Parathyroid adenoma (tissue), 2 donors: ENCODE results near the gene ALDH8A1.
"Not testable (repeated sequence)": the region's sequence is repeated elsewhere in the genome, so short reads cannot be mapped to it uniquely, and the experiment has no call there.

ENCODE experiments used
- H2AFZ ChIP-seq: fragments of 300-600 bp; sonication (generic); one replicate; pipeline ENCODE4 v1.7.0; 2017; ENCODE audit warnings: antibody characterized with exemption, mild to moderate bottlenecking
- H3K27ac ChIP-seq: fragments of 300-600 bp; sonication (generic); one replicate; pipeline ENCODE4 v1.7.0; 2017
- H3K27me3 ChIP-seq: fragments of 300-600 bp; sonication (generic); one replicate; pipeline ENCODE4 v1.7.0; 2017; ENCODE audit warnings: low read length; ENCODE audit not compliant: control insufficient read depth, insufficient read depth
- H3K36me3 ChIP-seq: fragments of 300-600 bp; sonication (generic); one replicate; pipeline ENCODE4 v1.7.0; 2017; ENCODE audit warnings: low read length; ENCODE audit not compliant: control insufficient read depth, insufficient read depth
- H3K4me1 ChIP-seq: fragments of 300-600 bp; sonication (generic); one replicate; pipeline ENCODE4 v1.7.0; 2017; ENCODE audit warnings: control low read depth
- H3K4me2 ChIP-seq: fragments of 300-600 bp; sonication (generic); one replicate; pipeline ENCODE4 v1.7.0; 2017; ENCODE audit warnings: low read length
- H3K4me3 ChIP-seq: fragments of 300-600 bp; sonication (generic); one replicate; pipeline ENCODE4 v1.7.0; 2017; ENCODE audit warnings: low read depth, low read length
- H3K79me2 ChIP-seq: fragments of 300-600 bp; sonication (generic); one replicate; pipeline ENCODE4 v1.7.0; 2017; ENCODE audit warnings: control low read depth
- H3K9ac ChIP-seq: fragments of 300-600 bp; sonication (generic); one replicate; pipeline ENCODE4 v1.7.0; 2017; ENCODE audit warnings: mild to moderate bottlenecking
- H3K9me3 ChIP-seq: fragments of 300-600 bp; sonication (generic); one replicate; pipeline ENCODE4 v1.7.0; 2017; ENCODE audit warnings: low read length; ENCODE audit not compliant: control insufficient read depth
- CTCF ChIP-seq: fragments of 300-600 bp; sonication (generic); IDR thresholded peaks from one replicate; pipeline ENCODE4 v1.7.0; 2017; ENCODE audit warnings: antibody characterized with exemption, mild to moderate bottlenecking
- donor health status: primary hyperparathyroidism.

The ALDH8A1 gene

DNA sequence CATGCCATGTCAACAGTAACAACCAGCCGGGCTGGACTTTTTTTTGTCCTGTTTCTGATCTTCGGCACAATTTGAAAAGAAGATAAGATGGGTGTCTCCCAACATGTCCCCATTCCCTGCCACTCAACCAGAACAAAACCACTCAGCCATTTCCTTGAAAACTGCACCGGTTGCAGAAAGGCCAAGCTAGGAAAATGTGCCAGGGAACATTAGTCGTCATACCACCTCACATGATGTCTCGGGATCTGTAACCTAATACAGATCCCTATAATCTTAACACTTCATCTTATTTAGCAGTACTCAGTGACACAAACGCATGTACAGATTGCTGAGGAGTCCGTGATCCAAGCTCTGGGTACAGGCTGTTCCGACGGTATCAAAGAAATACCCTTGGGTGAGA is 46.5 kb downstream of the ALDH8A1 start:
- H3K27me3 ChIP-seq: no peaks in the 10 kb centered on the region
- peak overlapping the region; percentile 41 for H3K4me3 ChIP-seq
- no peak overlapping the region for H3K4me2 ChIP-seq
- peaks cover 50% of the 10 kb centered on the region for H3K4me1 ChIP-seq
- no peak overlapping the region for H2AFZ ChIP-seq
- H3K79me2 ChIP-seq: no peaks in the 10 kb centered on the region
- no peak overlapping the region for H3K9ac ChIP-seq
- TF ChIP-seq CTCF: no peak
- H3K9me3 ChIP-seq: no peaks in the 10 kb centered on the region
- H3K36me3 ChIP-seq: no peaks in the 10 kb centered on the region
- H3K27ac ChIP-seq: peak overlapping the region; percentile 100

DNA sequence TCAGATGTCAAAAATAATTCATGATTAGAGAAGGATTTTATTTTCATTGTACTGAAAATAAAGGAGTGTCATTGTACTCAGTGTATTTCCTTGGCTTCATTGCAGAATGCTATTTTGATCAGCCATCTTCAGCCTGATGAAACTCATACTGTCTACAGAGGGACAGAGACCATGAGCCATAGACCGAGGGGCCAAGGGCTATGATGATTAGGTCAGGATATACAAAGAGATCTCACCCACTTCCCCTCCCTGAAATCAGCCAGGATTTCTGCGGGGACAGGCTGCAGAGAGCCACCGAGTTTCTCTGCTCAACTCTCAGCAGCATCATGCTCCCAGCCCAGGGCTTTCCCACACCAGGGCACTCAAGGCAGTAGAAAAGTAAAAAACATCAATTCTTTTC is 47.0 kb downstream of the ALDH8A1 start:
- no peaks in the 10 kb centered on the region for H3K9me3 ChIP-seq
- TF ChIP-seq CTCF: no peak
- peaks cover 50% of the 10 kb centered on the region for H3K4me1 ChIP-seq
- peak overlapping the region; percentile 68 for H2AFZ ChIP-seq
- peak overlapping the region; percentile 100 for H3K27ac ChIP-seq
- peak overlapping the region; percentile 78 for H3K9ac ChIP-seq
- peak overlapping the region; percentile 41 for H3K4me2 ChIP-seq
- no peaks in the 10 kb centered on the region for H3K79me2 ChIP-seq
- H3K27me3 ChIP-seq: no peaks in the 10 kb centered on the region
- H3K4me3 ChIP-seq: peak overlapping the region; percentile 41
- H3K36me3 ChIP-seq: no peaks in the 10 kb centered on the region

- Histone ChIP-seq H3K4me2 (peak overlapping the region; percentile 41), H2AFZ (peak overlapping the region; percentile 68), H3K4me1 (peaks cover 50% of the 10 kb centered on the region), H3K36me3 (no peaks in the 10 kb centered on the region), H3K9ac (peak overlapping the region; percentile 78), H3K27ac (peak overlapping the region; percentile 100), H3K79me2 (no peaks in the 10 kb centered on the region), H3K4me3 (peak overlapping the region; percentile 41), H3K27me3 (no peaks in the 10 kb centered on the region), H3K9me3 (no peaks in the 10 kb centered on the region)
- TF ChIP-seq CTCF: peak; percentile 26
Measured at GRCh38 chr6:134902074-134902861, 47.6 kb downstream of the ALDH8A1 start.

DNA sequence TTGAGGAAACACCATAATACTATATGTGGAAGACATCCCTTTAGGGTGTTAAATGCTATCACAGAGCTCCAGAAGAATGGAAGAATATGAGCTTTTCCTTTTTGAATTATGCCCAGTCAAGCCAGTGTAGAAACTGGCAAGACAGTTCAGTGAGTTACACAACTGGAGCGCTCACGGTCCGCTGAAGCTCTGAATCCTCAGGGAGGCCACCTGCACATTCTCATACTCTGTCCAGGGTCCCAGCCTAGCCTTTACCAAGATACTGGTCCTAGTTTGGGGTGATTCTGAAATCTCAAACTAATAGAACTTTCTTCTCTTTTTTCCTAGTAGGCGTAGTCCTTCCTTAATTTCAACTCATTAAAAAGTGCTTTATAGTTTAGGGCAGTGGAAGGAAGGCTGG is 51.3 kb downstream of the ALDH8A1 start:
- peak overlapping the region; percentile 60 for H2AFZ ChIP-seq
- H3K4me3 ChIP-seq: peak overlapping the region; percentile 27
- no peaks in the 10 kb centered on the region for H3K79me2 ChIP-seq
- no peaks in the 10 kb centered on the region for H3K36me3 ChIP-seq
- TF ChIP-seq CTCF: no peak
- peaks cover 51% of the 10 kb centered on the region for H3K4me1 ChIP-seq
- H3K9ac ChIP-seq: no peak overlapping the region
- H3K27ac ChIP-seq: peak overlapping the region; percentile 18
- H3K9me3 ChIP-seq: no peaks in the 10 kb centered on the region
- no peaks in the 10 kb centered on the region for H3K27me3 ChIP-seq
- H3K4me2 ChIP-seq: peak overlapping the region; percentile 43

DNA sequence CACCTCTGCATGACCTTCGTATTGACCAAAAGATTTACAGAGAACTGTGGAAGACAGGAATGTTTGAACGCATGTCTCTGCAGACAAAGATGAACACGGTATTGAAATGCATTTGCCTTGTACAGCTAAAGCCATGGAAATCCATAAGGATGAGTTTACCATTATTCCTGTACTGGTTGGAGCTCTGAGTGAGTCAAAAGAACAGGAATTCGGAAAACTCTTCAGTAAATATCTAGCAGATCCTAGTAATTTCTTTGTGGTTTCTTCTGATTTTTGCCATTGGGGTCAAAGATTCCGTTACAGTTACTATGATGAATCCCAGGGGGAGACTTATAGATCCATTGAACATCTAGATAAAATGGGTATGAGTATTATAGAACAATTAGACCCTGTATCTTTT is 51.7 kb downstream of the ALDH8A1 start:
- not testable (repeated sequence) for H2AFZ ChIP-seq, H3K9me3 ChIP-seq, H3K79me2 ChIP-seq, H3K4me3 ChIP-seq, H3K27me3 ChIP-seq, H3K4me2 ChIP-seq, H3K9ac ChIP-seq, H3K36me3 ChIP-seq
- H3K4me1 ChIP-seq: peaks cover 53% of the 10 kb centered on the region
- H3K27ac ChIP-seq: peak overlapping the region; percentile 18
